Measurements from ENCODE around the gene DCC.

Gene DCC

DNA sequence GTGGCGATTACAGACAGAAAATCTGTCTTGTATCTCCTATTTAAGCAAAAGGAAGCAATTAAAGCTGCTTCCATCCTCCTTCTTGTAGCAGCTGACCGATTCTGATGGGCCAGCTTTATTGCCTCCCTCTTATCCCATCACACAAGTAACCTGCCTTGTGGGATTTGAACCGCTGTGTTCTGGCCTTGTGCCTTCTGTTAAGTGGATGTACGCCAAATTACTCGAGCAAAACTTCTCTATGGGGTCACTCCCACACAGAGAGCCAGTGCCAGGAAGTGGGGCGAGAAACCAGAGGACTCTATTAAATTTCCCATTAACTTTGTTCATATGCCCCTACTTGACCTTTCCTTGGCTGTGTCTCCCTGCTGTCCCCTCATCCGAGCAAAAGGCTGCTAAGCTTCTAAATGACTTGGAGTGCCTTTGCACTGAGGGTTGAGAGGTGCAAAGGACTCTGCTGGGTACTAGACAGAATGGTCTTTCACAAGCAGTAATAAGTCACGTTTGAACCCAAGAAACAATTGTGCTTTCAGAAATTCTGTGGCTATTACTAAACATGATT, 1212.0 kb downstream of the DCC start:
- DNase-seq (ENCODE audit: low read depth in 4 of 4, low spot score in 1 of 4), result no peak

DNA sequence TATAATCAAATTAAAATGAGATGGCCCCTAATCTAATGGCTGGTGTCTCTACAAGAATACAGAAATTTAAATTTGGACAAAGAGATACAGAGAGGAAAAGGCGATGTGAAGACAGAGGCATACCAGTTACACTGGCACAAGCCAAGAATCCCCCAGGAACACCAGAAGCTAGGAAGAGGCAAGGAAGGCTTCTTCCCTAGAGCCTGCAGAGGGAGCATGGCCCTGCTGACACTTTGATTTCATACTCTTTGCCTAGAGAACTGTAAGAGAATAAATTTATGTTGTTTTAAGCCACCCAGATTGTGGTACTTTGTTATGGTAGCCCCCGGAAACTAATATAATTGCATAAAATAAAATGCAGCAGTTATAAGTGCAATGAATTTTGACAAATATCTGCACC, 1213.0 kb downstream of the DCC start:
- DNase-seq (ENCODE audit: low read depth in 4 of 4, low spot score in 1 of 4), result no peak

DNA sequence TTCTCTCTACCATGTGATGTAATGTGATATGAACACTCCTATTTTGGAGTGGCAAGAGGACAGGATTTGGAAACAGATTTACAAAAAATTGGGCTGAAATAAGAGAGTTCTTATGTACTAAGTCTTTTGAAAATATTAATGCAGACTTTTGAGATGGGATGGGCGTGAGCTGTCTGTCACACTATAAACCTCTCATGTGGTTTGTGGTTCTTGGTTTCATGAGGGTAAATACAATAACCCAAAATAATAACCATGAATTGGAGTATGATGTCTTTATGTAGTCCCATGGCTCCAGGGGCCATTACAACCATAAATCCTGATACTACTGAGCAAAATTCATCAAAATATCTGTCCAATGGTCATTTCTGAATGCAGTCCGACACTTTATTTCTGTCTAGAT, 1216.5 kb downstream of the DCC start:
- DNase-seq (ENCODE audit: low read depth in 4 of 4, low spot score in 1 of 4), result no peak

DNA sequence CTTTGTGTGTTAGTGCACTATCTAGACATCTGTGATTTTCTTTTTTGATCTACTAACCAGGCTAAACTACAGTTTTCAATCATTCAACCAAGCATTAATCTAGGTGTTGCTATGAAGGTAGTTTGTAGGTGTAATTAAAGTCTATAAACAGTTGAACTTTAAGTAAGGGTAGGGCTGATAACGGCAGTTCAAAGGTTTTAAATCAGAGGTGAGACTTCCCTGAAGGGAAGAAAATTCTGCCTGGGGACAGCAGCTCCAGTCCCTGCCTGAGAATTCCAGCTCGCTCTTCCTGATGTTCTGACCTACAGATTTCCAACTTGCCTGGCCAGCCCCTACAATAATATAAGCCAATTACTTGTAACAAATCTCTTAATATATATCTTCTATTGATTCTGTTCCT, 1220.5 kb downstream of the DCC start:
- DNase-seq (ENCODE audit: low read depth in 4 of 4, low spot score in 1 of 4), result no peak

- no peak for DNase-seq (ENCODE audit: low read depth in 4 of 4, low spot score in 1 of 4)
These were observed 1226.6 kb downstream of the DCC start for GRCh38 chr18:53566626-53567025.

DNA sequence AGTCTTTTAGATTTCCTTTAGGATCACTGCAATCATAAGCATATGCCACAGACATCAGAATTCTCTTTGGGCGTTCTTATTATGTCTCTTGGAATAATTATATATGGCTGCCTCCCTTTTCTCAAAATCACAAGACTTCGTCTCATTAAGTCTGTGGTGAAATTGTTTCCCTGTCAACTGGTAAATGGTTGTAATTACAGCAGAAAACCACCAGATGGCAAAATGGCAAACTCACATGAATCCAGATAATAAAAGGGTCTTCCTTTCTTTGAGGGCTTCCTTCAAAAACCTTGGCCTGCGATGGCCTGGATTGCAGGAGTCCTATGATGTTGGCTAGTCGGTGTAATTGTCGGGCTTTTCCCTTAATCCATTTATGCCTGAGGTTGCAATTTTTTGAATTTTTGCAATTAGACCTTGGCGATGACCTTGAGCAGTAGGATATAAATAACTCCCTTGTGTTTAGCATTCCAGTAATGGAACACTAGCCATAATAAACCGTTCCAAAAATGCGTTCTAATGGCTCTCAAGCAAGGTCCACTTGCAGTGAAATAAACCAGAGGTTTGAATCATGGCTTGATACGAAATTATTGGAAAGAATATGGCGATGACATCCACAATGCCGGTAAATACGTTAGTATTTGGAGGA, 1228.1 kb downstream of the DCC start:
- no peak for DNase-seq (ENCODE audit: low read depth in 4 of 4, low spot score in 1 of 4)

Data from stimulated activated CD4-positive, alpha-beta T cell treated with anti-CD3 and anti-CD28 coated beads, Interleukin-1b, Interleukin-23, amount 100 ng/mL, for 24 hours (primary cell).